DND-41 (cell line): ENCODE measurements around the gene SLC2A10.

Experiments
- CTCF ChIP-seq: IDR thresholded peaks from 2 replicates; pipeline ENCODE4 v1.5.1; 2012; ENCODE audit warnings: borderline replicate concordance, low read length, moderate library complexity, mild to moderate bottlenecking; ENCODE audit not compliant: poor library complexity, severe bottlenecking; ENCODE audit errors: extremely low read depth
- EZH2 ChIP-seq: IDR thresholded peaks from 3 replicates; pipeline ENCODE4 v1.6.1; 2012; ENCODE audit warnings: borderline replicate concordance, low read depth, mild to moderate bottlenecking, moderate library complexity, low read length, inconsistent platforms; ENCODE audit not compliant: severe bottlenecking

GRCh38 chr20:46709459-46710152, at the start of gene SLC2A10:
- no peak for TF ChIP-seq CTCF
- no peak for TF ChIP-seq EZH2
